NCI-H2196 (cell line): Measurements from ENCODE around the gene DCLK1.

Source experiments
- DNase-seq: peaks from one replicate; lab custom pipeline; 2025; ENCODE audit not compliant: unreplicated experiment; lab: John Stamatoyannopoulos, UW

The DCLK1 gene

DNA sequence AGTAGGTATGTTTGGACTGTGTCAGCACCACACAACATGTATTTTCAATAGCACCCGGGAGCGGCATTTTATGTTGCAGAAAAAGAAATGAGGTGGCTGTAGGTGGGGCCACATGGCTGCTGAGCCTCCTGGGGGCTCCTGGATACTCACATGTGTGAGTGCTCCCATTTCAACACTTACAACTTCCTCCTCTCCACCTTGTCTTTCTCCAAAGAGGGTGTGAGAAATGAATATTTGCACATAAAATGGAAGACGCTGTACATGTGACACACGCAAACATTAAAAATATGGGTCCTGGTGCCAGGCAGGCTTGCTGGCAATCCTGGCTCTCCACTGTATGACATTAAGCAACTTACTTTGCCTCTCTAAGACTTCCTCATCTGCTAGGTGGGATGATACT is 222.1 kb downstream of the DCLK1 start:
- no peak for DNase-seq

DNA sequence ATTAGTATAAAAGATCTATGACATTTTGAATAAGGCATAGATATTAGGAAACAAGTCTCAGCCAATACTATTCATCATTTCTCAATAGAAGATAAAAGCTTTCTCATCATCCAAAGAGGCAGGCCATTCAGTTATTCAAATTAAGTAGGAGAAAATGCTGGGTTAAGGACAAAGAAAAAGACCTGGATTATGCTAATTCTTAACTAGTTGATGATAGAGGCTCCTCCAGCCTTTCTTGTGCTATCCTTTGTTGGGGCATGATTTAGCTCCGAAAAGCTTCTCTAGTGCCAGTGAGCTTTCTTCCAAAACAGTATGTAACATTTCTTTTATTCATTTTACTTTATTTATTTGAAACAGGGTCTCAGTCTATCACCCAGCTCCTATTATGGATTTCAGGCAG is 223.0 kb downstream of the DCLK1 start:
- DNase-seq, result no peak

- no peak for DNase-seq
These were observed 224.5 kb downstream of the DCLK1 start for GRCh38 chr13:35906636-35907035.

DNA sequence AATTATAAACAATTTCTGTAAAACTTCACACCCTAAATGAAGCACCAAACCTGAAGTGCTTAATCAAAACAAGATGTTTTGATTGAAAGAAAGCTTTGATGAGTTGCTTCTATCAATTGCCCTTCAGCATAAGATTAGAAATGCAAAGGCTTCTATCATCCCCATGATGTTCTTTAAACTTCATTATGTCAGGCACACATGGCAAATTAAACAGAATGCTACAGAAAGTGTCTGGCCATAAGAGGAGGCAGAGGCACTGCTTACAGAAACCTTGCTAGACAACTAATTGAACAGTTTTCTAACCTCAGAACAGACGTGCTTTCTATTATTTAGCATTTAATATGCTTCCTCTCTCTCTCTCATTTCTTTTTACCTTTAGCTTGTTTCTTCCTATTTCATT is 228.1 kb downstream of the DCLK1 start:
- no peak for DNase-seq

- no peak for DNase-seq
These were observed 233.1 kb downstream of the DCLK1 start for GRCh38 chr13:35898041-35898440.

- no peak for DNase-seq
These were observed 236.5 kb downstream of the DCLK1 start for GRCh38 chr13:35894636-35895035.

DNA sequence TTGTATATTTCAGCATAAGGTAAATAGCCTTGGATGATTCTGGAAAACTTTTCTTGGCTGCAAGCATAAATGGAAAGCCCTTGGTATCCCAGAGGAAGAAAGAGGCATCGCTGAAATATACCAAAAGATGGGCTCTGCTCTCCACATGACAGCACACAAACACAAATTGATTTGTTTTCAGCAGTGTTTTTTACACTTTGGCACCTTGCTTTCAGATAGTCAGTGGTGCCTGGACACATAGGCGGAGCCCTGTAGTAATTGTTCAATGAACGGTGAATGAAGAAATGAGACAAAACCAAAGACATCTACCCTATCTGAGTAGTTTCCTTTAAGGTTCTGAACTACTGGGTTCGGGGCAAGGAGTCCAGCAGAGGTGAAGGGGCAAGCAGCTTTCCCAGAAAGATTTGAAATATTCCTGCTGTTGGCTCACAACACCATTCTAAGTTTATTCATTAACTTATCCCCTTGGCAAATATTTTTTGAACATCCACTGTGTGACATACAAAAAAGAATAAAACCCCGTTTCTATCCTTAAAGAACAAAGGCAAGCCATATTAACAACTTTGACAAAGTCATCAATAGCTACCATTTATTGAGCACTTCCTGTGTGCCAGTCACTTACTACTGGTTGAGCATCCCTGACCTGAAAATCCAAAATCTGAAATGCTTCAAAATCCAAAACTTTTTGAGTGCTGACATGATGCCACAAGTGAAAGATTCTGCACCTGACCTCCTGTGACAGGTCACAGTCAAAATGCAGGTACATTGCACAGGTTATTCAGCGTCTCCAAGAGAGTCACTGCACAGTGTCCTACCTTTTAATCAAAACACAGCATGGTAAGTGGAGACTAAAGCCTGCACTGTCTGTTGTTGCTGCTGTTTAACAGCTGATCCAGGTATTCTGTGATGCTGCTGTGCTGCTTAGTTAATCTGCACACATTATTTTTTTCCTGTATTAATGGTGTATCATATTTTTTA is 238.1 kb downstream of the DCLK1 start:
- DNase-seq, result no peak

GRCh38 chr13:35891507-35892441 is 239.4 kb downstream of the DCLK1 start:
- no peak for DNase-seq

DNA sequence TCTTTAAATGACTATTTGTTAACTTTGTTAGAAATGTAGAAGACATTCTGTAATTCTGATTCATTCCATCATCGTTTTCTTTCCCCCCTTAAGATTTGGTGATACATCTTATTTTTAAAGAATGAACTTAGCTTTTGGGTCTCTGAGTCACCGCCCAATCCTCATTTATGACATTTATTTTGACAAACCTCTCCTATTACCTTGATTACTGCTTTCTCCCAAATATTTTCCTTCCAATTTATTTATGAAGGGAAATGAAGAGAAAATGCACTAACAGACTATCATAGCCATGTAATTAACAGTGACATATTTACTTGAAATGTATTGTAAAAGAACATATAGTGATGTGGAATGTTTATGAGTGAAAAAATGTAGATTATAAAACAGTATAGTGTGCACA is 241.6 kb downstream of the DCLK1 start:
- DNase-seq, result no peak

GRCh38 chr13:35888981-35889380 is 242.2 kb downstream of the DCLK1 start:
- no peak for DNase-seq

- DNase-seq, result peak; percentile 32
These were observed 242.7 kb downstream of the DCLK1 start for GRCh38 chr13:35888457-35888883.

GRCh38 chr13:35887115-35887666 is 244.0 kb downstream of the DCLK1 start:
- DNase-seq, result no peak

DNA sequence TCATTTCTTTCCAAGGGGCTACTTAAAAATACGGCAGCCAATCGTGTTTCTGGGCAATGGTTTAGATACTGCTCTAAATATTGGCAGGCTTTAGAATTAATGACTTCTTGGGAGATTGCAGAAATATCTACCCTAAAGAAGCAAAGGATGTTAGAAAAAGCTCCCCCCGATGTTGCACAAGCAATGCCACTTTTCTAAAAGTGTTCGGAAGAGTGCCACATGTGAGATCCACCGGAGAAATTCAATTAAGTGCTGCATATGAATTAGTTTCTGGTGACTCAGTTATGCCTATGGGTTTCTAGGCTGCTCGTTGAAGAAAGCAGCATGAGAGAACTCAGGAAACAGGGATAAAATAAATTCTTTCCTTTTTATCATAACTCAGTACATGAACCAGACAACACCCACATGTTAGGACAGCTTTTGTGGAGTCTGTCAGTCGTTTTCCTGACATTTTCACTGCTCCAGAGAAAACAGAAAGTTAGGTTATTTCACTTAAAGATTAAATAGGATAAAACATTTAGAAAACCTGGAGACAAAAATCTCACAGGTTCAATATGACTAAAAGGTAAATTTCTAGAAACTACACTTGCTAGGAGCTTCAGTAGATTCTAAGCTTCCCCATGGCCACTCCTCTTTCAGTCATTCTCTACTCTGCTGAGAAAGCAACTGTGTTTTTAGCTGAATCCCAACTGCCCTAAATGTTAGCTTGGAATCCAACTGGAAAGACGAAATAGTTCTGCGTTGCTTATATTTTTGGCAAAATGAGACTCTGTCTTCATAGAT is 244.7 kb downstream of the DCLK1 start:
- no peak for DNase-seq

- no peak for DNase-seq
These were observed 246.9 kb downstream of the DCLK1 start for GRCh38 chr13:35884211-35884760.

GRCh38 chr13:35882722-35883497 is 248.3 kb downstream of the DCLK1 start:
- DNase-seq, result no peak

DNA sequence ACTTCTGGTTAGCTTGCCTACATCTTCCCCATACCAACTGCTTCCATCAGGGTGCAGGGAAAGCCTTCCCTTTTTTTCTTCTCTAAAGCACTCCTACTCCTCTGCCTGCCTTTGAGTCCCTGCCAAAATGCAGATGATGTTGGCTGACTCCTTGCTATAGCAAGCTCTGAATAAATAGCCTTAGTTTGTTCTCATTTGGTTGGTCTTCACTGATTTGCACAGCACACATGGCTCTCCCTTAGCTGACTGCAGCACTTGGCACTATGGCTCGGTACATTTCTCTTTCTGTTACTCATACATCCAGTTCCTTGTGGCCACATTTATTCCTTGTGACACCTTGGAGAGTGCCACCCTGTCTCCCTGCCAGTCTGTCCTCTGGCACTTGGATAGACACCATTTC is 249.8 kb downstream of the DCLK1 start:
- no peak for DNase-seq

- no peak for DNase-seq
These were observed 252.1 kb downstream of the DCLK1 start for GRCh38 chr13:35879111-35879510.

DNA sequence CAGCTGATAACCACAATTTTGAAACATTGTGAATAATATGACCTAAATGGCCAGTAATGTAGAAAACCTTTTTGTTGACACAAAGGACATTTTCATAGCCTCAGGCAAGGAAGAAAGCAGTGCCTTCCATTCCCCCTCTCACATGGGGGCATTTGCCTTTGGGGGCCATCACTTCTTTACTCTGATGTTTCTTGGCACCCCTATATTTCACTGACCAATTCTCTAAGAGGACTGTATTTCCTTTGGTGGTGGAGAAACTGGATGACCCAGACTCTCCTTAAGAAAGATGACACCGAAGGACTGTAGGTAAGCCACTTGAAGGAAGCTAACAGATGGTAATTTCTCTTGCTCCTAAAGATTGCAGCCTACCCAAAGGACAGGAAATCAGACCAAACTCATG is 254.6 kb downstream of the DCLK1 start:
- DNase-seq, result no peak

GRCh38 chr13:35874704-35875103 is 256.5 kb downstream of the DCLK1 start:
- no peak for DNase-seq

DNA sequence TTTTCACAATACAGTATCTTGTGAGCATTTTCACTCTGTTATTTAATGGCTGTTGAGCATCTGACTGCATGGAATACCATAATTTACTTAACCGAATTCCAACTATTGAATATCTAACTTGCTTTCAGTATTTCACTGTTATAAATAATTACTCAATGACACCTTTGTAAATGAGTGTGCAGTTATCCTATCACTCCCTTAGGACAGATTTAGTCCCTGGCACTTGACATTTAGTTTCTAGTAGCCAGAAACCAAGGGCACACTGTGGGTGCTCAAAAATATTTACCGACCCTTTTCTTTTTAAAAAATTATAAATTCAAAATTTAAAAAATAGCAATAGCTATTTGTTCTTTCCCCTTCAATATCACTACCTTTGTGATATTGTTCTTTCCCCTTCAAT is 258.8 kb downstream of the DCLK1 start:
- no peak for DNase-seq
